NCI-H1417 (cell line): ENCODE measurements around the gene C17orf107.

Experiments used
- DNase-seq, 3 experiments: peaks; one replicate each; lab custom pipeline; 2025; lab: John Stamatoyannopoulos, UW

The C17orf107 gene

DNA sequence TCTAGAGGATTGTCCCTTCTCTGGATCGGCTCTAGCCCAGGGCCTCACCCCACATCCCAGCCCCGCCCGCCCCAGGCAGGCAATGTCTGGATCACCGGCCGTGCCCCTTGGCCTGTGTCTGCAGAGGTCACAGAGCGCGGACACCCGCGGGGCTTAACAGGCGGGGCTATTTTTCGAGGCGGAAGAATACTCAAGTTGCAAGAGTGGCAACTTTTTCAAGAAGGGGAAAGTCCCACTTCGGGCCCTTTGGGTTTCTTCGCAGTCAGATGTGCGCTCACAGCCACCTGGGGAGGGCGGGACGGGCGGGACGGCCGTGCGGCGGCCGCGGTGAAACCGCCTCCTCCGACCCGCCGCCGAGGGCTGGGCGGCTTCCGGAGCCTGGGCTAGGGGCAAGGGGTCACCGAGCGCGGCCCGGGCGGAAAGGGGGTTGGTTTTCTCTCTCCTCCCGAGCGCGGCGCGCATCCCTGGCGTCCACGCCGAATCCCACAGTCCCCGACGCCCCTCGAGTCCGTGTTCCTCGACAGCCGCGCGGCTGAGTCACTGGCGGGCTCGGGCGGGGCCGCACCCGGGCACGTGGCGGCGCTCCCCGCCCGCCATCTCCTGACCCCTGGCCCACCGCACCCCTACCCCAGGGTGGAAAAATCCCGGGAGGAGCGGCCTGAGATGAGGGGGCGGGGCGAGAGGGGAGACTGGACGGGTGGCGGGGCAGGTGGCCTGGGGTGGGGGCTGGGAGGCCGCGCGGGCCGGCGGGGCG is 50.2 kb downstream of the C17orf107 start:
- peak; percentile 30 to 69 (median 60) for DNase-seq

DNA sequence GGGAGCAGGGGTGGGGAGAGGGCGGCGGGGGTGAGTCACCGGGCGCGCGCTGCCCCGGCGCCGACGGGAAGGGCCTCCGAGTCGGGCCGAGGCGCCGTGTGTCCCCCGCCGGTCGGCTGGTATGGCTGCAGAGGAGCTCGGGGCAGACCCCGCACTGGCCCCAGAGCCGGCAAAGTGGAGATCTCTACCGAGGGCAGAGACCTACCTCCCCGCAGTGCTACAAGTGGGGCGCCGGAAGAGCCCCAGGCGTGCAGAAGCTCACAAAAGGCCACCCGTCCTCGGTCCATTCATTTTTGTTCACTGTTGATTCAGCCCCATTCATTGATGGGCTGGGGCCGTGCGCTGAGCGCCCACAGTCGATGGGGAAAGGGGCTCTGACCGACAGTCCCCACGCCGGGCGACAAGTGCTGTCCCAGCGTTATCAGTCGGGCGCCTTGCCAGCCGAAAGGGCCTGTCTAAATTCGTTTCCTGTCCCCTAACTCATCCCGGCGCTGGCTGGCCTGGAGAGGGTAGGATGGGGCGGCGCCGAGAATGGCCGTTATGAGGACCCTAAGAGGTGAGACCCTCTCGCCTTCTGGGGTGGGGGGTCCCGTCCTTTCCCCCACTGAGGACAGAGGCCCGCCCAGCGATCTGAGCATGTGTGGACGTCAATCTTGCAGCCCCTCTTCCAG is 50.9 kb downstream of the C17orf107 start:
- DNase-seq = peak in 1 of 3 experiments; percentile 51

DNA sequence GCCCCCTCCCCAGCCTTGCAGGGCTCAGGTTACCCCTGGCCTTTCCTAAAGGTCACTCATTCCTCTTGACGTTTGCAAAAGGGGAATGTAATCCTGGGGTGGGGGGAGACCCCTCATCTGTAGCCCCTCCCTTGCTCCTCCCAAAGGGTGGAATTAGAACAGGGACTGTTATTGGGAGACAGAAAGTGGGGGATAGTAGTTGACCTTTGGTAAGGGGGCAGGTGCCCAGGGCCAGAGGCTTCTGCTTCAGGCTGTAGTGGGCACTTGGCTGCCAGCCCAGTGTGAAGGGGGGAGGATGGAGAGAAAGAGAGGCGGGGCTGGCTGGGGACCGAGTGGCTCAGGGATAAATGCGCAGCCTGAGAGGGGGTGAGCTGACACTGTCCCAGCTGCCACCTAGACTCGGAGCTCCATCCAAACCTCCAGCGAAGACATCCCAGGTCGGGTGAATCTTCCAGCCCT is 51.4 kb downstream of the C17orf107 start, which contains the start of gene ENO3:
TSS of gene ENO3 (plus strand) at position 374 of the 459 bp plus-strand sequence. CDS start 711 bp downstream, outside the sequence.
- DNase-seq = peak; percentile 24 to 68 (median 42)

DNA sequence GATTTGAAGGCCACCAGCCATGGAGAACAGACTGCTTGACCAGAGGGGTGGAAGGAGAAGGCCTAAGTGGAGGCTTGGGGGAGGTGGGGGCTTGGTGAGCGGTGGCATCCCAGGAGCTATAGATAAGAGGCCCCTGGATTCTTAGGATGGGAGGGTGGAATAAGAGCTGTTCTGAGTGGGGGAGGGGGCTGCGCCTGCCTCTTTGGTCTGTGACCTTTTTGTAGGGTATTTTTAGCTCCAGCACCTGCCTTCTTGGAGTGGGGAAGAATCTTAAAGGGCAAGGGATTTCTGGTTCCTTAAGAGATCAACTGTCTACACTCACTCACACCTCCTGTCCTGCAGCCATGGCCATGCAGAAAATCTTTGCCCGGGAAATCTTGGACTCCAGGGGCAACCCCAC is 52.1 kb downstream of the C17orf107 start:
- DNase-seq = no peak
